Spleen (tissue), 11 donors: ENCODE results near the gene GALR2. TPM values are rescaled to one million over a fixed set of nuclear protein-coding genes. Genes with fewer than 3 reads are reported as not detected.

ENCODE experiments used
- DNase-seq: peaks from one replicate; pipeline ENCODE4 v3.0.0-alpha.2; 2020
- H3K27ac ChIP-seq, 8 donors: fragments of 200-600 bp; sonication (generic) in 7 of 8; 1 replicate in 4 of 8; 2 replicates in 4 of 8; pipeline versions ENCODE4 v1.5.0 to v1.8.0; 2016 to 2021; ENCODE audit warnings: inconsistent platforms in 4 of 8, mild to moderate bottlenecking in 4 of 8, moderate library complexity in 1 of 8
- H3K27me3 ChIP-seq, 7 donors: fragments of 200-600 bp; sonication (generic) in 6 of 7; replicated peaks in 1 of 7; 1 replicate in 4 of 7; 2 replicates in 3 of 7; pipeline versions ENCODE4 v1.5.0 to v1.8.0; 2016 to 2021; ENCODE audit warnings: inconsistent platforms in 3 of 7, mild to moderate bottlenecking in 1 of 7
- H3K36me3 ChIP-seq, 6 donors: fragments of 200-600 bp; sonication (generic) in 5 of 6; 1 replicate in 4 of 6; 2 replicates in 2 of 6; pipeline versions ENCODE4 v1.5.0 to v1.8.0; 2016 to 2021; ENCODE audit warnings: inconsistent platforms in 2 of 6
- H3K4me1 ChIP-seq, 6 donors: fragments of 200-600 bp; sonication (generic) in 5 of 6; 1 replicate in 3 of 6; 2 replicates in 3 of 6; pipeline versions ENCODE4 v1.5.0 to v1.8.0; 2016 to 2021; ENCODE audit warnings: inconsistent platforms in 3 of 6
- H3K4me3 ChIP-seq, 8 donors: fragments of 200-600 bp; sonication (generic) in 7 of 8; 1 replicate in 4 of 8; 2 replicates in 4 of 8; pipeline versions ENCODE4 v1.5.0 to v1.8.0; 2016 to 2021; ENCODE audit warnings: inconsistent platforms in 4 of 8, mild to moderate bottlenecking in 4 of 8, moderate library complexity in 2 of 8
- H3K9me3 ChIP-seq, 8 donors: fragments of 200-600 bp; sonication (generic) in 7 of 8; 1 replicate in 4 of 8; 2 replicates in 4 of 8; pipeline versions ENCODE4 v1.5.0 to v1.8.0; 2016 to 2021; ENCODE audit warnings: inconsistent platforms in 4 of 8
- POLR2A ChIP-seq, 3 donors: fragments of 450-650 bp; IDR thresholded peaks; one replicate each; pipeline ENCODE4 v1.5.1; 2017; ENCODE audit warnings: antibody characterized with exemption in 3 of 3, mild to moderate bottlenecking in 1 of 3
- POLR2AphosphoS5 ChIP-seq, 3 donors: sonication (generic); formaldehyde crosslinking; IDR thresholded peaks; one replicate each; pipeline ENCODE4 v1.5.1; 2017; ENCODE audit warnings: antibody characterized with exemption in 3 of 3
- WGBS, 5 donors: extraction: QIAGEN DNeasy Blood & Tissue Kit in 3 of 5; methylation state at CpG; one replicate each; pipeline versions ENCODE4 v1.1.5 to v1.1.7; 2013 to 2018; 5-methylcytosine and 5-hydroxymethylcytosine counted together
- intact Hi-C: fragments of 100-400 bp; cut with DNase I; formaldehyde crosslinking; loops from one replicate; pipeline ENCODE4 v1.15.0; 2023; ENCODE audit warnings: low total_unique reads
- polyA plus RNA-seq, 3 donors: library from polyadenylated mRNA; stranded (reverse); fragments of 200-250 nt; gene quantifications; one replicate each; pipeline ENCODE4 v1.2.1, GENCODE V29; 2013
- total RNA-seq, 7 donors: library from RNA; depleted of rRNA in 3 of 7; stranded (reverse); fragments of >200 nt in 3 of 7; fragmentation: NEBNext Ultra II Directional in 4 of 7; extraction: Animal tissue kit (Norgen Biotek cat#: 25700) in 4 of 7; gene quantifications; one replicate each; pipeline versions ENCODE4 v1.1.0 to v1.2.1, GENCODE V29; 2016 to 2021
- TF ChIP-seq, protein P1 (sequence below), 11 experiments: fragments of 200-600 bp in 7 of 11; fragments of 450-650 bp in 4 of 11; sonication (generic) in 4 of 11; IDR thresholded peaks in 8 of 11; conservative IDR thresholded peaks in 3 of 11; 1 replicate in 7 of 11; 2 replicates in 4 of 11; pipeline versions ENCODE4 v1.4.0 to v1.8.0; 2016 to 2021; ENCODE audit warnings: antibody characterized with exemption in 11 of 11, inconsistent platforms in 4 of 11, mild to moderate bottlenecking in 1 of 11
- donor health status: healthy with polysubstance abuse.
- donor health status: DM: no; HTN: no; CAD: no; lungs with moderate emphysema.
- donor health status: DM: no; HTN: no; CAD: no.
- donor health status: Bipolar disorder and iron deficiency.
- donor health status: healthy.
- donor health status: DM: no; HTN: no; CAD: no.
- donor health status: DM: yes; HTN: yes; CAD: no.

Gene GALR2
- total and polyA plus RNA-seq, 10 donors: 0.06 to 0.93 (median 0.38) TPM; not detected in 6

DNA sequence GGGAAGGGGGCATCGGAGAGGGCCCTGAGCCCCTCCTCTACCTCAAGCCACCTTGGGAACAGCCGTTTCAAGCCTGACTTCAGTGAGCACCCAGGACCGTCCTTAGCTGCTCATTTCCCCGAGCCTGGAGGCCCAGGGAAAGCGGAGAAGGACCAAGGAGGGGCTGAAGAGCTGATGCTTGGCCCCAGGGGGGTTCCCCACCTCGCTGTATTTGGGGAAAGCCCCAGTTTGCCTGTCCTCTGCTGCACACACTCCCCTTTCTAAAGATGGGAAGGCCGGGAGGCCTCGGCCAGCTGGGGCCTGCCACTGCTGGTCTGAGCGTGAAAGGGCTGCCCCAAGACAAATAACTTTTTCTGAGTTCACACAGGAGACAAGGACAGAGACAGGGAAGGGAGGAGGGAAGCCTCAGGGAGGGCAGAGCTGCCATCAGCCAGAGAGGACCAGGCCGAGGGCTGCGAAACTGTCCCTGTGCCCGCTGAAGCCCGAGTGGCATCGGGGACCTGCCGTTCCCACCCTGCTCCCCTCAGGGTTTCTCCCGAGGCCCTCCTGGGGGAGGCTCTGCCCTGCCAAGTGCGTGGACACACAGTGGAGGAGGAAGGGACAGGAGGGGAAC is 16.0 kb downstream of the GALR2 start:
- Histone ChIP-seq H3K4me3 (no peak overlapping the region), H3K36me3 (peaks cover 0 to 100% (median 94%) of the 10 kb centered on the region in 6 donors), H3K27ac (no peak overlapping the region), H3K9me3 (no peaks in the 10 kb centered on the region), H3K4me1 (peaks cover 0 to 9% (median 0%) of the 10 kb centered on the region in 6 donors), H3K27me3 (no peaks in the 10 kb centered on the region)
- no peak for DNase-seq
- 88 to 95% (median 93%) methylated on average over 14 to 17 of the region's 17 CpGs for WGBS, 5 donors
- TF ChIP-seq, protein P1, sequence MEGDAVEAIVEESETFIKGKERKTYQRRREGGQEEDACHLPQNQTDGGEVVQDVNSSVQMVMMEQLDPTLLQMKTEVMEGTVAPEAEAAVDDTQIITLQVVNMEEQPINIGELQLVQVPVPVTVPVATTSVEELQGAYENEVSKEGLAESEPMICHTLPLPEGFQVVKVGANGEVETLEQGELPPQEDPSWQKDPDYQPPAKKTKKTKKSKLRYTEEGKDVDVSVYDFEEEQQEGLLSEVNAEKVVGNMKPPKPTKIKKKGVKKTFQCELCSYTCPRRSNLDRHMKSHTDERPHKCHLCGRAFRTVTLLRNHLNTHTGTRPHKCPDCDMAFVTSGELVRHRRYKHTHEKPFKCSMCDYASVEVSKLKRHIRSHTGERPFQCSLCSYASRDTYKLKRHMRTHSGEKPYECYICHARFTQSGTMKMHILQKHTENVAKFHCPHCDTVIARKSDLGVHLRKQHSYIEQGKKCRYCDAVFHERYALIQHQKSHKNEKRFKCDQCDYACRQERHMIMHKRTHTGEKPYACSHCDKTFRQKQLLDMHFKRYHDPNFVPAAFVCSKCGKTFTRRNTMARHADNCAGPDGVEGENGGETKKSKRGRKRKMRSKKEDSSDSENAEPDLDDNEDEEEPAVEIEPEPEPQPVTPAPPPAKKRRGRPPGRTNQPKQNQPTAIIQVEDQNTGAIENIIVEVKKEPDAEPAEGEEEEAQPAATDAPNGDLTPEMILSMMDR (IDR thresholded peaks at IDR 0.05 in 8 of 11, conservative IDR thresholded peaks at IDR 0.05 in 3 of 11): no peak
- TF ChIP-seq POLR2A (IDR thresholded peaks at IDR 0.05) (no peak), POLR2AphosphoS5 (IDR thresholded peaks at IDR 0.05) (no peak)
- intact Hi-C loops: no loop called here

DNA sequence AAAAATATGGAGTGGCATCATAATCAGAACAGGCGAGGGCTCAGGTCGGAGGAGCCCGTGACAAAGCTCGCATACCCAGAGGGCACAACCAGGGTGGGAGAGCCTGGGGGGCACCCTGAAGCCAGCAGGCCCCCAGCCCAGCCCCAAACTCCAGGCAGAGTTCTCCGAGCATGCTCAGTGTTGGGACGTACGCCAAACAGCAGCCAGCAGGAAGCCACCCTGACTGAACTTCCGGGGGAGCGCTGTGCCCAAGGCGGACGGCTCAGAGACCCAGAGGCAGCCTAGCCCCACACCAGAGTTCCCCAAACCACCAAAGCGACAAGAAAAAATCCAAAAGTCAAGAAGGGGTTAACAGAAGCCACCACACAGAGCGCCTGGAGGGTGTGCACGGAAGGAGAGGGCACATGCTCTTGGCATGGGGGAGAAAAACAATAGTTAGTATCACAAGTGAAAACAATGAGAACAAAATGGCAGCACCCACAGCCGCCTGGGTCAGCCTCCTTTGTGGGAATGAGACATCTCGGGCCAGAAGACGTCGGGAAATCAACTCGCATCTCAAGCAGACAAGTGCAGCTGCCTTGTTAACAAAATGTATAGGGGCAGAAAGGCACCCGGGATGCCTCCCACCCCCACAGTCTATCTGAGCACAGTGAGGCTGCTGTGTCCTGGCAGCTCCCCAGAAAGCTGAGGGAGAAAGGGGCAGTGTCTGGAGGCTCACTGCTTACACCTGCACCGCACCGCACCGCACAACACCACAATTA is 17.1 kb downstream of the GALR2 start:
- no peak for DNase-seq
- Histone ChIP-seq H3K27ac (peak overlapping the region in 1 of 8 donors; percentile 5), H3K4me1 (peaks cover 0 to 9% (median 0%) of the 10 kb centered on the region in 6 donors), H3K36me3 (peaks cover 0 to 100% (median 95%) of the 10 kb centered on the region in 6 donors), H3K27me3 (no peaks in the 10 kb centered on the region), H3K4me3 (no peak overlapping the region), H3K9me3 (no peaks in the 10 kb centered on the region)
- intact Hi-C loops: no loop called here
- TF ChIP-seq POLR2AphosphoS5 (IDR thresholded peaks at IDR 0.05) (no peak), POLR2A (IDR thresholded peaks at IDR 0.05) (no peak)
- TF ChIP-seq, protein P1 (IDR thresholded peaks at IDR 0.05 in 8 of 11, conservative IDR thresholded peaks at IDR 0.05 in 3 of 11): no peak
- WGBS, 5 donors: 67 to 80% (median 74%) methylated on average over 19 to 23 of the region's 23 CpGs

GRCh38 chr17:76092526-76093413 is 18.2 kb downstream of the GALR2 start:
- TF ChIP-seq POLR2AphosphoS5 (IDR thresholded peaks at IDR 0.05): peak in 1 of 3 donors; percentile 12
- TF ChIP-seq, protein P1 (IDR thresholded peaks at IDR 0.05 in 8 of 11, conservative IDR thresholded peaks at IDR 0.05 in 3 of 11): no peak
- Histone ChIP-seq H3K4me1 (peaks cover 0 to 9% (median 0%) of the 10 kb centered on the region in 6 donors), H3K27me3 (no peaks in the 10 kb centered on the region), H3K36me3 (peaks cover 0 to 100% (median 95%) of the 10 kb centered on the region in 6 donors), H3K27ac (no peak overlapping the region), H3K4me3 (no peak overlapping the region), H3K9me3 (no peaks in the 10 kb centered on the region)
- WGBS, 5 donors: 92 to 95% (median 94%) methylated on average over 16 to 20 of the region's 20 CpGs
- DNase-seq: peak; percentile 18
- intact Hi-C loops: no loop called here
